K562 (cell line): ENCODE data around the gene TARBP1. TPM values are rescaled to one million over a fixed set of nuclear protein-coding genes. Genes with fewer than 3 reads are reported as not detected.

Experiments
- ATF6 ChIP-seq: sonication (generic); formaldehyde crosslinking; IDR thresholded peaks from 2 replicates; pipeline ENCODE4 v1.4.0; 2020; ENCODE audit warnings: mild to moderate bottlenecking, missing genetic modification reagents
- E2F1 ChIP-seq: sonication (generic); formaldehyde crosslinking; IDR thresholded peaks from 2 replicates; pipeline ENCODE4 v1.8.1; 2023; ENCODE audit warnings: mild to moderate bottlenecking, missing genetic modification reagents, moderate library complexity
- EHMT2 ChIP-seq: fragments of 450-650 bp; IDR thresholded peaks from 2 replicates; pipeline ENCODE4 v1.6.1; 2018; ENCODE audit warnings: antibody characterized with exemption
- NCOA1 ChIP-seq: fragments of 450-650 bp; IDR thresholded peaks from 2 replicates; pipeline ENCODE4 v1.6.1; 2016; ENCODE audit warnings: low read depth
- PHB2 ChIP-seq: fragments of 450-650 bp; IDR thresholded peaks from 2 replicates; pipeline ENCODE4 v1.6.1; 2017; ENCODE audit warnings: low read depth
- REST ChIP-seq, 2 experiments: fragments of 450-650 bp; formaldehyde crosslinking in 1 of 2; IDR thresholded peaks; 2 replicates each; pipeline versions ENCODE4 v1.4.0 to v1.6.1; 2014 to 2020; ENCODE audit warnings: mild to moderate bottlenecking in 2 of 2, borderline replicate concordance in 1 of 2, low read depth in 1 of 2
- RREB1 ChIP-seq: fragments of 250-450 bp; sonication (Bioruptor Pico); IDR thresholded peaks from 2 replicates; pipeline ENCODE4 v1.4.0; 2020
- TEAD1 ChIP-seq, 2 experiments: fragments of 450-650 bp in 1 of 2; sonication (generic) in 1 of 2; formaldehyde crosslinking; IDR thresholded peaks; 2 replicates each; pipeline versions ENCODE4 v1.4.0 to v1.8.0; 2020 to 2022; ENCODE audit warnings: mild to moderate bottlenecking in 2 of 2, missing genetic modification reagents in 1 of 2
- ZNF77 ChIP-seq: fragments of 250-450 bp; sonication (Bioruptor Pico); IDR thresholded peaks from 2 replicates; pipeline ENCODE4 v1.5.0; 2020
- ZNF79 ChIP-seq: fragments of 250-450 bp; sonication (Bioruptor Pico); IDR thresholded peaks from 2 replicates; pipeline ENCODE4 v1.4.0; 2020; ENCODE audit warnings: low read depth, mild to moderate bottlenecking, moderate library complexity
- polyA plus RNA-seq, 8 experiments: library from polyadenylated mRNA; depleted of rRNA in 4 of 8; stranded (reverse) in 5 of 8; unstranded in 3 of 8; fragments of >200 nt; fragmentation: Nextera tagmentation in 2 of 8; fragmentation: Illumina TruSeq in 1 of 8; extraction: Ambion mirVana in 2 of 8; extraction: Trizol in 1 of 8; gene quantifications; 2 replicates each; pipeline versions ENCODE4 v1.2.1 to v1.2.3, GENCODE V29; 2011 to 2014; ENCODE audit warnings: inconsistent platforms in 1 of 8, missing spikeins in 1 of 8
- total RNA-seq, 7 experiments: library from RNA; depleted of rRNA in 6 of 7; stranded (reverse); fragments of >200 nt in 6 of 7; fragmentation: Illumina TruSeq in 2 of 7; extraction: Trizol in 2 of 7; gene quantifications; 2 replicates each; pipeline versions ENCODE4 v1.2.1 to v1.2.3, GENCODE V29; 2011 to 2021; ENCODE audit warnings: low replicate concordance in 1 of 7

The TARBP1 gene
- total and polyA plus RNA-seq, 9 of the 15 experiments (the other 6 are each of a cell fraction or from before 2014, with no cell fraction given), result 8.8 to 48.0 (median 22.9) TPM

GRCh38 chr1:234361102-234361603 is 117.8 kb downstream of the TARBP1 start (continued):
- TF ChIP-seq REST (IDR thresholded peaks at IDR 0.05; ENCODE audit: borderline replicate concordance), result 0 out of 2 replicates have a peak, but pooled peaks have one; percentile 3
- no peak for TF ChIP-seq REST (CRISPR knock-in tag; IDR thresholded peaks at IDR 0.05; ENCODE audit: low read depth)
- TF ChIP-seq ZNF77 (CRISPR knock-in tag), result no peak
- 0 out of 4 replicates have a peak, but pooled peaks of 1 of the 2 experiments have one; percentile 30 for TF ChIP-seq TEAD1 (CRISPR knock-in tag; IDR thresholded peaks at IDR 0.05)
- TF ChIP-seq ZNF79, result no peak
- no peak for TF ChIP-seq ATF6 (CRISPR knock-in tag)
- TF ChIP-seq PHB2, result no peak
- TF ChIP-seq E2F1 (CRISPR knock-in tag), result no peak
- TF ChIP-seq RREB1 (CRISPR knock-in tag), result no peak
- TF ChIP-seq EHMT2, result peak; percentile 93
- TF ChIP-seq NCOA1, result no peak
